ENCODE measurements around the gene SARDH. TPM values are rescaled to one million over a fixed set of nuclear protein-coding genes. Genes with fewer than 3 reads are reported as not detected.

The SARDH gene
- total and polyA plus RNA-seq, 10 donors, result 1.0 to 4.5 (median 2.3) TPM

- Histone ChIP-seq H3K4me1 (no peaks in the 10 kb centered on the region), H3K36me3 (no peaks in the 10 kb centered on the region), H3K9me3 (no peaks in the 10 kb centered on the region), H3K4me3 (no peak overlapping the region), H3K27me3 (replicated peaks in 1 of 7) (peaks cover 0 to 80% (median 9%) of the 10 kb centered on the region in 7 donors), H3K27ac (no peak overlapping the region)
- intact Hi-C loops (cut with DNase I; ENCODE audit: low total_unique reads), result no loop called here
- 68 to 88% (median 80%) methylated on average over 7 of the region's 7 CpGs for WGBS, 5 donors
- no peak for TF ChIP-seq POLR2A (IDR thresholded peaks at IDR 0.05)
- no peak for TF ChIP-seq POLR2AphosphoS5 (IDR thresholded peaks at IDR 0.05)
- no peak for TF ChIP-seq CTCF (IDR thresholded peaks at IDR 0.05 in 8 of 11, conservative IDR thresholded peaks at IDR 0.05 in 3 of 11)
- no peak for DNase-seq
Observed at GRCh38 chr9:133649194-133649593, 89.0 kb downstream of the SARDH start.

- Histone ChIP-seq H3K9me3 (no peaks in the 10 kb centered on the region), H3K36me3 (no peaks in the 10 kb centered on the region), H3K4me3 (no peak overlapping the region), H3K27me3 (replicated peaks in 1 of 7) (peaks cover 0 to 81% (median 9%) of the 10 kb centered on the region in 7 donors), H3K27ac (no peak overlapping the region), H3K4me1 (peaks cover 0 to 5% (median 0%) of the 10 kb centered on the region in 6 donors)
- intact Hi-C loops (cut with DNase I; ENCODE audit: low total_unique reads), result no loop called here
- no peak for TF ChIP-seq CTCF (IDR thresholded peaks at IDR 0.05 in 8 of 11, conservative IDR thresholded peaks at IDR 0.05 in 3 of 11)
- TF ChIP-seq POLR2A (IDR thresholded peaks at IDR 0.05), result no peak
- TF ChIP-seq POLR2AphosphoS5 (IDR thresholded peaks at IDR 0.05), result no peak
- no peak for DNase-seq
- WGBS, 5 donors, result 81 to 91% (median 86%) methylated on average over 20 to 25 of the region's 25 CpGs
Observed at GRCh38 chr9:133647765-133648469, 90.2 kb downstream of the SARDH start.

- peaks cover 0 to 78% (median 4%) of the 10 kb centered on the region in 7 donors for H3K27me3 ChIP-seq (replicated peaks in 1 of 7)
Observed at GRCh38 chr9:133647148-133647547, 91.0 kb downstream of the SARDH start.

More at GRCh38 chr9:133647148-133647547, 91.0 kb downstream of the SARDH start:
- DNase-seq, result no peak
- intact Hi-C loops (cut with DNase I; ENCODE audit: low total_unique reads), result no loop called here
- TF ChIP-seq POLR2AphosphoS5 (IDR thresholded peaks at IDR 0.05) (no peak), POLR2A (IDR thresholded peaks at IDR 0.05) (no peak), CTCF (IDR thresholded peaks at IDR 0.05 in 8 of 11, conservative IDR thresholded peaks at IDR 0.05 in 3 of 11) (no peak)
- H3K27ac ChIP-seq, result no peak overlapping the region
- no peak overlapping the region for H3K4me3 ChIP-seq
- H3K9me3 ChIP-seq, result no peaks in the 10 kb centered on the region
- H3K36me3 ChIP-seq, result no peaks in the 10 kb centered on the region
- peaks cover 0 to 13% (median 0%) of the 10 kb centered on the region in 6 donors for H3K4me1 ChIP-seq
- 74 to 87% (median 77%) methylated on average over 7 of the region's 7 CpGs for WGBS, 5 donors

Data from spleen (tissue), 11 donors.